KMS-11 (cell line): ENCODE results near the gene GP5.

Experiments used
- H2AFZ ChIP-seq: fragments of 200-600 bp; sonication (generic); 2 replicates; pipeline ENCODE4 v1.6.1; 2016; ENCODE audit warnings: antibody characterized with exemption, mixed run types, low read depth
- H3K27ac ChIP-seq: fragments of 200-600 bp; sonication (generic); 2 replicates; pipeline ENCODE4 v1.6.1; 2016; ENCODE audit warnings: mild to moderate bottlenecking, mixed run types
- H3K27me3 ChIP-seq: fragments of 200-600 bp; sonication (generic); 2 replicates; pipeline ENCODE4 v1.6.1; 2017; ENCODE audit warnings: mild to moderate bottlenecking, low read depth, mixed run types, moderate library complexity; ENCODE audit not compliant: insufficient read depth
- H3K36me3 ChIP-seq: fragments of 200-600 bp; sonication (generic); 2 replicates; pipeline ENCODE4 v1.6.1; 2017; ENCODE audit warnings: mild to moderate bottlenecking, mixed run types; ENCODE audit not compliant: insufficient read depth
- H3K4me1 ChIP-seq: fragments of 200-600 bp; sonication (generic); 2 replicates; pipeline ENCODE4 v1.6.1; 2016; ENCODE audit warnings: mild to moderate bottlenecking, low read depth, mixed run types; ENCODE audit not compliant: poor library complexity, severe bottlenecking
- H3K4me2 ChIP-seq: fragments of 200-600 bp; sonication (generic); 2 replicates; pipeline ENCODE4 v1.7.0; 2016; ENCODE audit warnings: mild to moderate bottlenecking, mixed run types
- H3K4me3 ChIP-seq: fragments of 200-600 bp; sonication (generic); IDR thresholded peaks from 2 replicates; pipeline ENCODE4 v1.6.1; 2017; ENCODE audit warnings: low read depth, low read length, mixed read lengths; ENCODE audit not compliant: insufficient read depth
- H3K79me2 ChIP-seq: fragments of 200-600 bp; sonication (generic); 2 replicates; pipeline ENCODE4 v1.6.1; 2016; ENCODE audit warnings: low read depth, mixed run types; ENCODE audit not compliant: insufficient read depth
- H3K9ac ChIP-seq: fragments of 200-600 bp; sonication (generic); 2 replicates; pipeline ENCODE4 v1.6.1; 2016; ENCODE audit warnings: mild to moderate bottlenecking, mixed run types
- H4K20me1 ChIP-seq: fragments of 200-600 bp; sonication (generic); 2 replicates; pipeline ENCODE4 v1.6.1; 2016; ENCODE audit warnings: mild to moderate bottlenecking, mixed run types; ENCODE audit not compliant: insufficient read depth
- TF ChIP-seq, protein P1 (sequence below): fragments of 200-600 bp; sonication (generic); conservative IDR thresholded peaks from 2 replicates; pipeline ENCODE4 v1.6.1; 2017; ENCODE audit warnings: low read depth, mild to moderate bottlenecking, antibody characterized with exemption, low read length, moderate library complexity, mixed read lengths

The GP5 gene

DNA sequence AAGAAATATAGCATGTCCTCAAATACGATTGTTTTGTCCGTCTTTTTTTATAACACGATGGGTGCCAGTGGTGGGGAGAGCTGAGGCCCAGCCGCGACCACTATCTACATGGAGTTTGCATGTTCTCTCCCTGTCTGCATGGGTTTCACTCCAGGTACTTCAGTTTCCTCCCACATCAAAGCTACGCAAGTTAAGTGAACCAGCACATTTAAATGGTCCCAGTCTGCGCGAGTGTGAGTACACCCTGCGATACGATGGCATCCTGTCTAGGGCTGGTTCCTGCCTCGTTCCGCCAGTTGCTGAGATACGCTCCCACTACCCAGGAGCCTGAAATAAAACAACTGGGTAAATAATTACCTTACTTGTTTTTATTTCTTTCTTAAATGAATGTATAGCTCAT is 47.1 kb upstream of the GP5 start:
- Histone ChIP-seq H3K4me1 (no peaks in the 10 kb centered on the region), H3K9ac (no peak overlapping the region), H4K20me1 (no peaks in the 10 kb centered on the region), H3K27ac (no peak overlapping the region), H3K27me3 (no peaks in the 10 kb centered on the region), H3K4me3 (no peak overlapping the region), H3K79me2 (no peaks in the 10 kb centered on the region), H3K36me3 (peaks cover 8% of the 10 kb centered on the region; the same call in 1 of the 2 replicates), H3K4me2 (no peak overlapping the region), H2AFZ (no peak overlapping the region)
- TF ChIP-seq, protein P1, sequence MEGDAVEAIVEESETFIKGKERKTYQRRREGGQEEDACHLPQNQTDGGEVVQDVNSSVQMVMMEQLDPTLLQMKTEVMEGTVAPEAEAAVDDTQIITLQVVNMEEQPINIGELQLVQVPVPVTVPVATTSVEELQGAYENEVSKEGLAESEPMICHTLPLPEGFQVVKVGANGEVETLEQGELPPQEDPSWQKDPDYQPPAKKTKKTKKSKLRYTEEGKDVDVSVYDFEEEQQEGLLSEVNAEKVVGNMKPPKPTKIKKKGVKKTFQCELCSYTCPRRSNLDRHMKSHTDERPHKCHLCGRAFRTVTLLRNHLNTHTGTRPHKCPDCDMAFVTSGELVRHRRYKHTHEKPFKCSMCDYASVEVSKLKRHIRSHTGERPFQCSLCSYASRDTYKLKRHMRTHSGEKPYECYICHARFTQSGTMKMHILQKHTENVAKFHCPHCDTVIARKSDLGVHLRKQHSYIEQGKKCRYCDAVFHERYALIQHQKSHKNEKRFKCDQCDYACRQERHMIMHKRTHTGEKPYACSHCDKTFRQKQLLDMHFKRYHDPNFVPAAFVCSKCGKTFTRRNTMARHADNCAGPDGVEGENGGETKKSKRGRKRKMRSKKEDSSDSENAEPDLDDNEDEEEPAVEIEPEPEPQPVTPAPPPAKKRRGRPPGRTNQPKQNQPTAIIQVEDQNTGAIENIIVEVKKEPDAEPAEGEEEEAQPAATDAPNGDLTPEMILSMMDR, result no peak

DNA sequence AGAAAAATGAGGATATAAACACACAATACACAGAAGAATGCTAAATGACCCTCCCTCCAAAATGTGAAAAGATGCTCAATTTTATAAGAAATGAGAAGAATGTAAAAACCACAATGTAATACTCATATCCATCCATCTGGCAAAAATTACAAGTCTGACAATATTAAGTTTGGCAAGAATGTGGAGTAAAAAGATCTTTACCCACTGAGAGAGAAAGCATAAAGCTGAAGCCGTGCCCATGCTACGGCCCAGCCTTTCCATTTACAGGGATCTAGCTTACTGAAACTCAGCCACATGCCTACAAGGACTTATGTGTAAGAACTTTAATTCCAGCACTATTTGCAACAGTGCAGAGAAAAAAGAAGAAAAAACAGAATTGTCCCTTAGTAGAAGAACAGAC is 44.8 kb upstream of the GP5 start:
- H3K79me2 ChIP-seq, result no peaks in the 10 kb centered on the region
- H3K4me1 ChIP-seq, result no peaks in the 10 kb centered on the region
- peaks cover 6% of the 10 kb centered on the region; the same call in 1 of the 2 replicates for H3K36me3 ChIP-seq
- no peak overlapping the region for H2AFZ ChIP-seq
- no peak overlapping the region for H3K27ac ChIP-seq
- no peaks in the 10 kb centered on the region for H3K27me3 ChIP-seq
- no peak overlapping the region for H3K4me3 ChIP-seq
- TF ChIP-seq, protein P1, result no peak
- no peak overlapping the region for H3K9ac ChIP-seq
- no peaks in the 10 kb centered on the region for H4K20me1 ChIP-seq
- H3K4me2 ChIP-seq, result no peak overlapping the region

DNA sequence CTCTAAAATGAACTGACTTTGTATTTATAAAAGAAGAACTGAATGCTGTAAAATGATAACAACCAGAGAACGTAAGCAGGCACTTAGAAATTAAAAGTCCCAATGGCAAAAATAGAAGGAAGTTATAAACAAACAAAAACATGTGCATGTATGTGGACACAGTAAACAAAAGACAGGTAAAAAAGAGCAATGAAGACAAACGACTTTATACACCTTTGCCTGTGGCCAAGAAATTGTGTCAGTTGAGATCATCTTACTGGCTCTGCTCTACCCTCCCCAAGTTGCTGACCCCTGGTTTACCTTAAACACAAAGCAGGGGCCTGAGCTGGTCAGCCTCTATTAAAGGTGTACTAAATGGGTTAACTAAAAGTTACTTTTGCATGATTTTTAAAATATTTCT is 41.7 kb upstream of the GP5 start:
- H3K27me3 ChIP-seq, result no peaks in the 10 kb centered on the region
- H4K20me1 ChIP-seq, result no peaks in the 10 kb centered on the region
- no peak overlapping the region for H3K9ac ChIP-seq
- no peak overlapping the region for H3K27ac ChIP-seq
- H3K4me2 ChIP-seq, result no peak overlapping the region
- TF ChIP-seq, protein P1, result no peak
- no peak overlapping the region for H2AFZ ChIP-seq
- H3K4me3 ChIP-seq, result no peak overlapping the region
- H3K36me3 ChIP-seq, result 0 out of 2 replicates have a peak, but pooled peaks cover 7% of the 10 kb centered on the region
- H3K4me1 ChIP-seq, result no peaks in the 10 kb centered on the region
- H3K79me2 ChIP-seq, result no peaks in the 10 kb centered on the region

DNA sequence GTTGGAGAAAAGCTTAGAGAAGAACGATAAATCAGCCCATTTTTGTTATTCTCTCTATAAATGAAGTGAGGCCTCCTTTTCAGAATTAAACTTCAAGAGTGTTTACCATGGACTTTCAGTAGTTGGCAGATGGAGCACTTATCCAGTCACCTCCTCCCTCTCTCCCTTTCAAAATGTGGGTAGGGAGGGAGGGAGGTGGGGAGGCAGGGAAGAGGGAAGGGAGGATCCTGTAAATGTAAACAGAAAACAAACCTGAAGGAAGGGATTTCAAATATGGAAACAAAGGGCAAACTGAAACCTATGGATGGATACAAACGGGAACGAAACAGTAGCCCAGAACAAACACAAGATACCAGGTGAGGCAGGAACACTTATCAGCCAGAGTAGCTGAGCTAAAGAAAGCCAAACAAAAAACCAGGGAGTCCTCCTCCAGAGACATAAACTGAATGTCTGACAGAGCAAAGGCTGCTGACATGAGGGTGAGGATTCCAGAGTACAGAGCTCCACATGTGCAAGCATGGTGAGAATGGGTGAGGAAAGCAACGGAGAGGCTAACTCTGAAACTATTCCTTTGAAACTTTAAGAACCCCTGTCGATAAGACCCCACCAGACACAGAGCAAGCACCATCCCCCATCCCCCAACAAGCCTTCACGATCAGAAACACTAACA is 41.0 kb upstream of the GP5 start:
- no peak overlapping the region for H3K27ac ChIP-seq
- no peak overlapping the region for H3K4me3 ChIP-seq
- TF ChIP-seq, protein P1, result no peak
- H2AFZ ChIP-seq, result no peak overlapping the region
- H4K20me1 ChIP-seq, result no peaks in the 10 kb centered on the region
- H3K36me3 ChIP-seq, result 0 out of 2 replicates have a peak, but pooled peaks cover 7% of the 10 kb centered on the region
- no peaks in the 10 kb centered on the region for H3K27me3 ChIP-seq
- no peak overlapping the region for H3K9ac ChIP-seq
- H3K4me2 ChIP-seq, result no peak overlapping the region
- H3K79me2 ChIP-seq, result no peaks in the 10 kb centered on the region
- H3K4me1 ChIP-seq, result no peaks in the 10 kb centered on the region
